Erythroblast (primary cell): ENCODE measurements around the gene LTF.

ENCODE experiments used
- GATA1 ChIP-seq: IDR thresholded peaks from 2 replicates; pipeline ENCODE4 v1.6.1; 2011; ENCODE audit warnings: low read depth, mild to moderate bottlenecking, control low read depth, low read length, moderate library complexity
- POLR2A ChIP-seq: IDR thresholded peaks from 2 replicates; pipeline ENCODE4 v1.6.1; 2011; ENCODE audit warnings: mild to moderate bottlenecking, low read length

GRCh38 chr3:46498916-46499519 lies 34.3 kb upstream of the LTF start:
- no peak for TF ChIP-seq POLR2A
- no peak for TF ChIP-seq GATA1
